Left kidney (tissue), 2 donors: ENCODE results near the gene N4BP3. TPM values are rescaled to one million over a fixed set of nuclear protein-coding genes. Genes with fewer than 3 reads are reported as not detected.
A peak's percentile ranks its signal among the peaks of the same experiment; 100 is the strongest.

Experiments
- DNase-seq: peaks from one replicate; pipeline ENCODE4 v3.0.0-alpha.2; 2013
- polyA plus RNA-seq: library from polyadenylated mRNA; unstranded; fragments of 120-200 nt; gene quantifications from one replicate; pipeline ENCODE4 v1.2.1, GENCODE V29; 2013; ENCODE audit not compliant: insufficient read length

Gene N4BP3
- polyA plus RNA-seq, 1 donor: 3.4 TPM

DNA sequence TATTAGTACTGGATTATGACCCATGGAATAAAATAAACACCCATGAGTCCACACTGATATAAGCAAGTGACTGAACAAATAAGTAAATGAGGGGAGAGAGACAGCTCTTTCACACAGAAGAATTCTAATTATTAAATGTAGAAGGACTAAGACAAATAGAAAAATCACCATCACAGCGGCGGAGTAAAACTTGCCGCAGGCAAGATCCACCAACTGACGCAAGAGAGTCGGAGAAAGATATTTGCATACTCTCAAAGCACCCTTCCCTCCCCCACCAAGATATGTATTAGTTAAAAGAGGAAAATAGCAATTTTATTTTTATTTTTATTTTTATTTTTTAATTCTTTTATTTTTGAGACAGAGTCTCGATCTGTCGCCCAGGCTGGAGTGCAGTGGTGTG lies 14.6 kb upstream of the N4BP3 start:
- no peak for DNase-seq

DNA sequence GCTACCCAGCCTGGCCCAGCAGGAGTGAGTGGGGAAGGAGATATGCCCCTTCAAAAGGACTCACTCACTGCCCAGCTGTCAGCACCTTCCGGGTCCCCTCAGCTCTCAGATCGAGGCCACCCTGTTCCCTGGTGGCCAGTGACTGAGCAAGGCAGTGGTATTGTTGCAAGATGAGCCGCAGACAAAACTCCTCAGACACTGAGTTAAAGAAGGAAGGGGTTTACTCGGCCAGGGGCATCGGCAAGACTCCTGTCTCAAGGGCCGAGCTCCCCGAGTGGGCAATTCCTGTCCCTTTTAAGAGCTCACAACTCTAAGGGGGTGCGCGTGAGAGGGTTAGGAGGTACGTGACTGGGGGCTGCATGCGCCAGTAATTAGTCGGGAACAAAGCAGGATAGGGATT lies 9.7 kb upstream of the N4BP3 start:
- DNase-seq: no peak

DNA sequence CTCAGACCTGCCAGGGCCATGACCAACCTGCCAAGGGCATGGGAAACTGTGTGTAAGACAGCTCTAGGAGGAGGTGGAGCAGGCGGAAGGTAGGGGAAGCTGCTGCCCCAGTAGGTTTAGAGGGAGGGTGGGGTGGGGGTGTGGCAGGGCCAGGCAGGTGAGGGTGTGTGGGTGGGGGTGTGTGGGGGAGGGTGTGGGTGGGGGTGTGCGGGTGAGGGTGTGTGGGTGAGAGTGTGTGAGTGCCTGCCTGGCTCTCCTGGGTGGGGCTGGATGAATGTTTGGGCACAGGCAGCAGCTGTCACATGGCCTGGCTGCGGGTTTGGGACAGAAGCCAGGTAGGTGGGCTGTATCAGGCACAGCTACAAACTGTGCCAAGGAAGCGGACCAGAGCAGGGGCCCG lies 8.8 kb upstream of the N4BP3 start:
- no peak for DNase-seq

DNA sequence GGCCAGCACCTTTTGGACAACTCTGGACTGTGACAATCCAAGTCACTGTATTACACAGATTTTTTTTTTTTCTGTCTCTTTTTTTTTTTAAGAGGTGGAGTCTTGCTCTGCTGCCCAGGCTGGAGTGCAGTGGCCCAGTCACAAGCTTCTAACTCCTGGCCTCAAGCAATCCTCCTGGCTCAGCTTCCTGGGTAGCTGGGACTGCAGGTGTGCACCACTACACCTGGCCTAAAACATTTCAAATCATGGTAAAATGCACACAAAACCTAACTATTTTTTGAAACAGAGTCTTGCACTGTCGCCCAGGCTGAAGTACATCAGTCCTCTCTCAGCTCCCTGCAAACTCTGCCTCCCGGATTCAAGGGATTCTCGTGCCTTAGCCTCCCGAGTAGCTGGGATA lies 7.2 kb upstream of the N4BP3 start:
- DNase-seq: no peak

DNA sequence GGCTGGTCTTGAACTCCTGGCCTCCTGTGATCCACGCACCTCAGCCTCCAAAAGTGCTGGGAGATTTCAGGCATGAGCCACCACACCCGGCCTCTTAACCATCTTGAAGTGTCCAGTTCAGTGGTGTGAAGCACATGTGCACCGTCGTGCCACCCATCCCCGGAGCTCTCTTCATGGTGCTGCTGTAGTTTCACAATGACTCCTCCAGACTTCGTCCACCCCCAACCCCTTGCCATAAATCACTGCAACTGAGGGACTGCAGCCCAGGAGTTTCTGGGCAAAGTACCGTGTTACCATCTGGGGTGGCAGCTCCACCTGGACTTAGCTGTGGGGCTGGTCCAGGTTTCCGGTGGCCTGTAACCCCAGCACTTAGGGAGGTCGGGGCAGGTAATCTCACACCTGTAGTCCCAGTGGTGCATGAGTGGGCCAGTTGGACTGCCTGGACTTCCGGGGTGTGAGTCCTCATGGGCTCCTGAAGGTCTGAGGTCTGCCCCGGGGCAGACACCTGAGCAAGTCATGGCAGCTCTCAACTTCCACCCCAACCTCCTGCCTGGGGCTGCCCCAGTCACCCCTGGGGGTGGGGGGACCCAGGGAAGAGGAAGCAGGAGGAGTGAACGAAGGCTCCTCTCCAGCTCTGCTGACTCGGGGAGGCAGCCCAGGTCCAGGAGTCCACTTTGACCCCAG lies 6.6 kb upstream of the N4BP3 start:
- no peak for DNase-seq

DNA sequence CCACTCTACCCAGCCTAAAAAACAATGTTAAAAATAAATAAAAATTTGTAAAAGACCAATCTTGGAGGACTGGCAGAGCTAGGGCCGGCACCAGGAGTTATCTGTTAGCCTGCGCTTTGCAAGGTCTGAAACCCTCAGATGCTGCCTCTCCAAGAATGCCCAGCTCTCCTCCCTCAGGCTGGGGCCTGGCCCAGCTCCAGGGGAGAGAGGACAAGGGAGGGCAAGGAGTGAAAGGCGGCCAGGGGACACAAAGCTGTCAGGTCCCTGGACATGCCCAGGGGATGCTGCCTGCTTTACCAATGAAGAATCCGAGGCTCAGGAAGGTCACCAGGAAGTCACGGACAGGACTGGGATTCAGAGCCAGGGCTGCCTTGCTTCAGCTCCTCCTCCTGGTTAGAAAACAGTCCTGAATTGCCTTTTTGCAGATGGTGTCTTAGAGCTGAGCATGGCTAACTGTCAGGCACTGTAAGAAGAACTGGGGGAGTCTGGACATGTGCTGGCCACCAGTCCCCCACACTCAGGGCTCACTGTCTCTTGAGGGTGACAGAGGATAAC lies 5.5 kb upstream of the N4BP3 start:
- no peak for DNase-seq

DNA sequence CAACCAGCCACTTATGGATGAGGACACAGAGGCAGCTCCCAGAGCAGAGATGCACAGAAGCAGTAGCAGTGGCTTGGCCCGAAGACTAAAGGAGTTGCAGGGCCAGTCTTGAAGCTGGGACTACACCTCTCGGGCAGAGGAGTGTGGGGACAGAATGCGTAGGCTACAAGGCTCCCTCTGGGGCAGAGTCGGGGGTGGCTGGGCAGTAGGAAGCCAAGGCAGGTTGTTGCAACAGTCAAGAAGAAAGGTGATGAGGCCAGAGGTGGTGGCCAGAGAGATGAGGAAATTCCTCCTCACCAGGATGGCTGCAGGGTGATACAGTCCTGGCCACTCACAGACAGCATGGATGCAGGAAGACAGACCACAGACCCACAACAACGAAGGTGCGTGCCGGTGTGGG lies 4.9 kb upstream of the N4BP3 start:
- no peak for DNase-seq

DNA sequence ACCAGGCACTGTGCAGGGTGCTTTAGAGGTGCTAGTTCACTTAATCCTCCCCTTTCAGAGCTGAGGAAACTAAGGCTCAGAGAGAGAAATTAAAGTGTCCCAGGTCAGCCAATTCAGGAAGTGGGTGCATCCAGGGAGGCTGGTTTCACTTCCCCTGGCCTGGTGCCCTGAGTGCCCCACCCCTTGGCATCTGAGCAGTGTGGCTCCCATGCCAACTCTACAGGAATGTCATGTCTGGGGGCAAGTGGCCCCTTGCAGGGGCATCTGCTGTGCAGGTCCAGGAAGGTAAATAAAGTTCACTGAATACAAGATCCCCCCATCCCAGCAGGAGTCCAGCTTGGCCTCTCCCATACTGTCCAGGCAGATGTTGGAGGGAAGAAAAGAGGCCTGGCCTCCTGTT lies 4.4 kb upstream of the N4BP3 start:
- no peak for DNase-seq

DNA sequence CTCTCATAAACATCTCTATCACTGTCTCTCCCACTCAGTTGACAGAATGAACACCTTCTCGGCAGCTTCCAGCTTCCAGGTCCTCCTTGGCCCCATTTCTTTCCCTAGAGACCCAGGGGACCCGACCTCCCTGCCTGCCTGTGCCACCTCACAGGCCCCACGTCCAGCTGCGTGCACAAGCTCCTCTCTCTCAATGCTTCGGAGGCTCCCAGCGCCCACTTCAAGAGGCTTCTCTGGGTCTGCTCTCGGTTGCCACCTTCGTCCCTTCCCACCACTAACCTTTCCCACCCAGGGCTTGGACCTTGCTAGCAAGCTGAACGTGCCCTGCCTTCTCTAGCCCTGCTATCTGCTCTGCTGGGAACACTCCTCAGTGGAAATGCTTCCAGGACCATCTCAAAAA lies 2.8 kb upstream of the N4BP3 start:
- DNase-seq: no peak

DNA sequence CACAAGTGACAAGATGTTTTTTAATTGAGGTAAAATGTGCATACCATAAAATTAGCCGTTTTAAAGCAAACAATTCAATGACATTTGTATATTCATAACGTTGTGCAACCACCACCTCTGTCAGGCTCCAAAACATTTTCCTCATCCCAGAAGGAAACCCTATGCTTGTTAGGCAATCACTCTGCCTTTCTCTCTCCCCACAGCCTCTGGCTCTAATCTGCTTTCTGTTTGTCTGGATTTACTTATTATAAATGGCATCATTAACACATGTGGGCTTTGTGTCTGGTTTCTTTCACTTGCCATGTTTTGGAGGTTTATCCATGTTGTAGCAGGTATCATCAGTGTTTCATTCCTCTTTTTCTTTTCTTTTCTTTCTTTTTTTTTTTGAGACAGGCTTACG lies 1.4 kb upstream of the N4BP3 start:
- DNase-seq: no peak

DNA sequence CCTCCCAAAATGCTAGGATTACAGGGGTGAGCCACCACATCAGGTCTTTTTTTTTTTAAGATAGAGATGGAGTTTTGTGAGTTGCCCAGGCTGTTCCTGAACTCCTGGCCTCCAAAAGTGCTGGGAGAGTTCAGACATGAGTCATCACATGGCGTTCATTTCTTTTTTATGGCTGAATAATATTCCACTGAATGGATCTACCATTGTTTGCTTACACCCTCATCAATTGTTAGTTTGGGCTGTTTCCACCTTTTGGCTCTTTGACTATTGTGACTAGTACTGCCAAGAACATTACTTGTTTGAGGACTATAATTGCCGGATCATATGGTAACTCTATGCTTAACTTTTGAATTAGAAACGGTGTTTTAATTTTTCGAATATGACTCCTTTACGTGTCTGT lies 787 bp upstream of the N4BP3 start:
- no peak for DNase-seq

DNA sequence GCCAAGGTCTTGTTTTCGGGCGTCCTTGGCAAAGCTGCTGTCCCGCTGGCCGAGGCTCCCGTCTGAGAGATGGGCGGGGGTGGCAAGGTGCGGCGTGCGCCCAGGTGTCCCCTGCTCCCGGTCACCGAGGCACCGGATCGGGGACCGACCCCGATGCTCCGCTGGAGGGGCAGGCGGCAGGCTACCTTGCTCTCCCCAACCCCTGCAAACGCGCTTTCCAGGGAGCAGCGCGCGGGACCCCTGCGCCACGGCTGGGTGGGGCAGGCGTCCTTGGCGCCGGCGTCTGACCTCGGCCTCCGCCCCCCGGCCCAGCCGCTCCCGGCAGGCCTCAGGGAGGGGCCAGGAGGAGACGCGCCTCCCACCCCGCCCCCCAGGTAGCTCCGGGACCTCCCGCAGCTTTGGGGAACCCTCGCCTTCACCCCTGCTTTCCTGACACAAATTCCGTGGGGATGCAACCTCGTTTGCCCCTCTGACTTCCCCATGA lies 551 bp downstream of the N4BP3 start:
- no peak for DNase-seq

DNA sequence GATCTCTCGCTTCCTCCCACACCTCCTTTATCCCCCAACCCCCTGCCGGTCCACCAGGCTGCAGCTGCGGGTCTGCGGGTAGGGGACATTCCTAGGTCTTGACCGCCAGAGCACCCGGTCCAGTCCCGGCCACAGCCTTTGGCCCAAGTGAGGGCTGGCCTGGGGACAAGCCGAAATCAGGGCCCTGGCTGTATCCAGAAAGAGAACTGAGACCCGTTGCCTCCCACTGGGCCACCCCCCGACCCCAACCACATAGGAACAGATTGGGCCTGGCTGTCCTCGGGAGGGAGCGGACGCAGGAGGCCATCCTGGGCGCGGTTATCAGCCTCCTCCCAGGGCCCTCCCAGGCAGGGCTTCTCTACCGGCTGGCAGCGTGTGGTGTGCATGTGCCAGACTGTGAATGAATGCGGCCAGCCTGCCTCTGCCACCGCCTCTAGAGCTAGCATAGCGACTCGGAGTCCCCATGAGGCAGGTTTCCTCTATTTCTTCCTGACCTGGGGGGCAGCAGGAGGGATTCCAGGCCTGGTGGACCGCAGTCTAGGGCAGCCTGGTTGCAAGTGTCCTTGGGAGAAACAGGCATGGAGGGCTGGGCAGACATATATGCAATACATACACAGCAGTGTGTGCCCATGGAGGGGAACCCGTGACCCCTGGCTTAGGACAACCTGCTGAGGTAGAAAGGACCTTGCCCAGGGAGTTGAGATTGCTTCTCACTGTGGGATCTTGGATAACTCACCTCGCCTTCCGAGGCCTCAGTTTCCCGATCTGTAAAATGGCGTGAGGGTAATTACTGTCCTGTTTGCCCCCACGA lies 1.2 kb downstream of the N4BP3 start:
- no peak for DNase-seq

DNA sequence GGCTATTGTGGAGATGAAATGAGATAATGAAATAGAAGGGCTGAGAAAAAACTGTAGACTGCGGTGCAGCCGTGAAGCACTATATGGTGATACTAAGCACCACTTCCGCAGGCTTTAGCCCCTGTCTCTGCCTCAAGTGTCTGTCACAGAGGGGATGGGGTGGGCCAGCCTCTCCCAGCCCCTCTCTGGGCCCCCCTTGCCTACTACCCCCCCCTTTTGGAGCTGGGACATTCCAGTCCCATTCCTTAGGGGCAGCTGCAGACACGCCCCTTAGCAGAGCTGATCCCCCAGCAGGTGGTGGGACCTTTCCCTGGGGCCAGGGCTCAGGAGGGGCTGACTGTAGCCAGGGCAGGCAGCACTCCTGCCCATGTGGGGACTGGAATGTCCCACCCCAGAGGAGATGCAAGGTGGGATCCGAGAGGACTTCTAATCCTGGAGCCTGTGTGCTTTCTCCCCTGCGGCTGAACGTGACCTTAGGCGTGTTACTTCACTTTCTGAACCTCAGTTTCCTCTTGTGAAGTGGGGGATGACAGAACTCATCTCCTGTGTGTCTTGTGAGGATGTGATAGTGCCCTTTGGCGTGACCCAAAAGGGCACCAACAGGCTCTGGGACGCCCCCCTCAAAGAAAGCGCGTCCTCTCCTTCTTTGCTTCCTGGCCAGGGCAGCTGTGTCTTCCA lies 1.9 kb downstream of the N4BP3 start:
- DNase-seq: no peak

DNA sequence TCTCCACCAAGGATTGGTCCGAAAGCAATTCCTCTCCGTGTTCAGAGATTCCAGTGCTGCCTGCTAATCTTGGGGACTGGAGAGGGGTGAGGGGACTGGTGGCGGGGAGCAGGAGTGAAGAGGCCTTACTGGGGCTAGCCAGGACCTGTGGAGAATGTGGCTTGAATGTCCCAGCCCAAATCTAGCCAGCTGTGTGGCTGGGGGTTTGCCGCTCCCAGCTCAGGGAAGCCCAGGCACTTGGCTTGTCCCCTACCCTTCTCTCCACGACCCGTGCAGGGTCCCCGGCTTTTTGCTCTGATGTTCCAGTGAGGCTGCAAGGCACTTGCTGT lies 2.4 kb downstream of the N4BP3 start:
- DNase-seq: no peak

DNA sequence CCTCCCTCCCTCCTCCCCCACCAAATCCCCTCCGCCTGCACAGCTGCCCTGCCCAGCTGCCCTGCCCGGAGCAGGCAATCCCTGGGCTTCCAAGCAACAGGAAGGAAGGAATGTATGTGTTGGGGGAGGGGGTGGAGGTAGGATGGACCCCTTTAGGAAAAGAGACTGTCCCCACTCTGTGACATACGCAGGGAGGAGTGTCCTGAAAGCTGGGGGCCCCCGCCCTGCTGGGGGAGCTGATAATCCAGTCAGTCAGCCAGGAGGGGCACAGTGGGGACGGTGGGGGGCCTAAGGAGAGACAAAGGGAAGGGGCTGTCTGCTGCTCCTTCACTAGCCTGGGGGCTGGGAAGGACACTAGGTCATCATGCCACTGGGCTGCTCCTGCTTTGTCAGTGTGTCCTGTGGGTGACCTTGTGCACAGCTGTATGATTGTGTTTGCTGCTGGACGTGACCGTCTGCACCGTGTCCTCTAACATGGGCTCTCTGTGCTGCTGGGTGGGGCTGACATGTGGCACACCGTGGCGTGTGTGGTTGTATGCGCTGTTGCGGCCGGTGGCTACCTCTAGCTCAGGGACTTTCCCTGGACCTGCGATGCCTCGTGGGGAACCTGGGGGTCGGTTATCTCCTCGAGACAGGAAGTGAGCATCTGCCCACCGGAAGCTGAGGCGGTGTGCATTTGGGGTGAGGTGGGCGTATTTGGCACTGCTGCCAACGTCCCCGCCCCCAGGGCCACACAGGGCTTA lies 3.0 kb downstream of the N4BP3 start:
- DNase-seq: no peak

DNA sequence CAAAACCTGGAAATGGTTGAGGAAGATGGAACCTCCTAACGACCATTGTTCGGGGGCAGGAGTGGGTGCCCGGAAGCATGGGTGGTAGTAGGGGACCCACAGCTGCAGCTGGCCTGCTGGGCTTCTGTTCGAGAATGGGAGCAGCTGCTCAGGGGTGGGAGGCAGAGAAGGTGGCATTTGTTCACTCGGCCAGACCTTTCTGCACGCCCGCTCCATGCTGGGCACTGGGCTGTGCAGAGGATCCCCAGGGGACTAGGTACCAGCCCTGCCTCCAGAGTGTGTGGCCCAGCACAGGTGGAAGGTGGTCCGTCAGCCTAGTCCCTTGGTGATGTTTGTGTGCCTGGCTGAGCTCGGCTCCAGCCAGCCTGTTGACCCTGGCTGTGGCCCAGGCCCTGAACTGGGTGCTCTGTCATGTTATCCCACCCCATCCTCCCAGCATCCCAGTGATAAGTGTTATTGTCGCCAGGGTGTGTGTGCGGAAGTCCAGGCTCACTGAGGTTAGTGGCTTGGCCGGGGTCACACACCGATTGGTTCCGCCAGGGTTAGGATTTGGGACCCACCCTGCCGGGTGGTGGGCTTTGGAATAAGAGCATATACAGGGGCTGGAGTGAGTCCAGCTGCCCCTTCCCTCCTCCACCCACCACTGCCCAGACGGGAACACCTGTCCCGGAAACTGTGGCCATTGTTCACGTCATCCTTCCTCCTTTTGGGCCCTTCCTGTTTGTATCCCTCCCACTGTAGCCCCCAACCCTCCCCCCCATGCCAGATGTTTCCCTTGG lies 4.8 kb downstream of the N4BP3 start:
- no peak for DNase-seq

DNA sequence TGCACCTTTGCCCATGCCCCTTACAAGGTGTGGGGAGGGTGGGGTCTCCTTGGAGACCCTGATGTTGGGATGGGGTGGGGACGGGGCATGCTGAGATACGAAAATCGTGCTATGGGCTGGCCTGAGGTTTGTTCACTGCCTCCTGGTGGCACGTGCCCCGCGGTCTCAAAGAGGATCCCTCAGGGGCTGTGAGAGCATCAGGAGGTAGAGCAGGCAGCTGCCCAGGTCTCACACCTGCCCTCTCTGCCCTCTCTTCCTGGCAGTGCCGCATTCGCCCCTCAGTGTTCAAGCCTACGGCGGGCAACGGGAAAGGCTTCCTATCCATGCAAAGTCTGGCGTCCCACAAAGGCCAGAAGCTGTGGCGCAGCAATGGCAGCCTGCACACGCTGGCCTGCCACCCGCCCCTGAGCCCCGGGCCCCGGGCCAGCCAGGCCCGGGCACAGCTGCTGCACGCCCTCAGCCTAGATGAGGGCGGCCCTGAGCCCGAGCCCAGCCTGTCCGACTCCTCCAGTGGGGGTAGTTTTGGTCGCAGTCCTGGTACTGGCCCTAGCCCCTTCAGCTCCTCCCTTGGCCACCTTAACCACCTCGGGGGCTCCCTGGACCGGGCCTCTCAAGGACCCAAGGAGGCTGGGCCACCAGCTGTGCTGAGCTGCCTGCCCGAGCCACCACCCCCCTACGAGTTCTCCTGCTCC lies 6.7 kb downstream of the N4BP3 start:
- no peak for DNase-seq

DNA sequence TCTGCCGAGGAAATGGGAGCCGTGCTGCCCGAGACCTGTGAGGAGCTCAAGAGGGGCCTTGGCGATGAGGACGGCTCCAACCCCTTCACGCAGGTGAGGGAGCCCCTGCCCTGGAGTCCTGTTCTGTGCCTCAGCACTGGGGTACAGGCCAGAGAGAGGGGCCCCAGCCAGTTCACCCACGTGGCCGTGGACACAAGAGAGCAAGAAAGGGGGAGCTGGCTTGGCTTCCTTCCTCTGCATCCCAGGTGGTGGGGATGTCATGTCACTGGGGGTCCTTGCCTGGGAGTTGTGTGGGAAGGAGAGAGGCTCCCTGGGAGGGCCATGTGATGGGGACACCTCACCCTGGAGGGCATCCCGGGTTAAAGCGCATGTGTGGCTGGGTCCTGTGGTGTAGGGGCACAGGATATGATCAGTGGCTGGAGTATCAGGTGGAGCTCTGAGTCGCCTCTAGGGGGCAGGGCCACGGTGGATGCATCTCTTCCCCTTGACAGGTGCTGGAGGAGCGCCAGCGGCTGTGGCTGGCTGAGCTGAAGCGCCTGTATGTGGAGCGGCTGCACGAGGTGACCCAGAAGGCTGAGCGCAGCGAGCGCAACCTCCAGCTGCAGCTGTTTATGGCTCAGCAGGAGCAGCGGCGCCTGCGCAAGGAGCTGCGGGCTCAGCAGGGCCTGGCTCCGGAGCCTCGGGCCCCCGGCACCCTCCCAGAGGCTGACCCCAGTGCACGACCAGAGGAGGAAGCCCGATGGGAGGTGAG lies 7.5 kb downstream of the N4BP3 start:
- DNase-seq: peak; percentile 85
